A673 (cell line): Measurements from ENCODE around the gene TMEM229A.

Experiments used
- CTCF ChIP-seq: fragments of 300-800, 200-600 bp; sonication (generic); conservative IDR thresholded peaks from 2 replicates; pipeline ENCODE4 v1.5.1; 2017; ENCODE audit warnings: low read depth, mild to moderate bottlenecking, antibody characterized with exemption, low read length, moderate library complexity, mixed read lengths
- EZH2 ChIP-seq: fragments of 200-600 bp; sonication (generic); IDR thresholded peaks from 2 replicates; pipeline ENCODE4 v1.6.1; 2017; ENCODE audit warnings: borderline replicate concordance, low read depth, mild to moderate bottlenecking, mixed read lengths, antibody characterized with exemption, low read length; ENCODE audit not compliant: poor library complexity, severe bottlenecking

- TF ChIP-seq CTCF: no peak
- TF ChIP-seq EZH2: no peak
These were observed 29.3 kb upstream of the TMEM229A start for GRCh38 chr7:124062171-124062570.
